ENCODE measurements around the gene STAG3.
"Not testable (repeated sequence)": the region's sequence is repeated elsewhere in the genome, so short reads cannot be mapped to it uniquely, and the experiment has no call there.

DNA sequence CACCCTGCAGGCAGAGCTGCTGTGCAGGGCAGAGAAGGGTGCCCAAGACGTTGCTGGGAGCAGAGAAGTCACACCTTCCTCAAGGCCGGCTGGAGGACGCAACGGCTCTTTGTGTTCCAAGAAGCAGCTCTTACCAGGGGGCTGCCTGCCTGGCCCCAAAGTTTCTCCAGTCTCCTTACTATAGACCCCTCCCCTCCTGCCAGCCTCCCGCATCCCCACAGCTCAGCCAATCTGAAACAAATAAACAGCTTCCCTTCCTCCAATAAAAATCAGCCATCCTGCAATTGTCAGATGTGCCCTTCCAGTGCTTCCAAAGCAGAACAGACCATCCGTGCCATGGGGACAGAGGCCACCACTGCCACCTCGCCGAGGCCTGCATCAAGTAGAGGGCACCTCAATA is 82.3 kb downstream of the STAG3 start:
- TF ChIP-seq, protein P1, sequence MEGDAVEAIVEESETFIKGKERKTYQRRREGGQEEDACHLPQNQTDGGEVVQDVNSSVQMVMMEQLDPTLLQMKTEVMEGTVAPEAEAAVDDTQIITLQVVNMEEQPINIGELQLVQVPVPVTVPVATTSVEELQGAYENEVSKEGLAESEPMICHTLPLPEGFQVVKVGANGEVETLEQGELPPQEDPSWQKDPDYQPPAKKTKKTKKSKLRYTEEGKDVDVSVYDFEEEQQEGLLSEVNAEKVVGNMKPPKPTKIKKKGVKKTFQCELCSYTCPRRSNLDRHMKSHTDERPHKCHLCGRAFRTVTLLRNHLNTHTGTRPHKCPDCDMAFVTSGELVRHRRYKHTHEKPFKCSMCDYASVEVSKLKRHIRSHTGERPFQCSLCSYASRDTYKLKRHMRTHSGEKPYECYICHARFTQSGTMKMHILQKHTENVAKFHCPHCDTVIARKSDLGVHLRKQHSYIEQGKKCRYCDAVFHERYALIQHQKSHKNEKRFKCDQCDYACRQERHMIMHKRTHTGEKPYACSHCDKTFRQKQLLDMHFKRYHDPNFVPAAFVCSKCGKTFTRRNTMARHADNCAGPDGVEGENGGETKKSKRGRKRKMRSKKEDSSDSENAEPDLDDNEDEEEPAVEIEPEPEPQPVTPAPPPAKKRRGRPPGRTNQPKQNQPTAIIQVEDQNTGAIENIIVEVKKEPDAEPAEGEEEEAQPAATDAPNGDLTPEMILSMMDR (IDR thresholded peaks at IDR 0.05), result not testable (repeated sequence)
- TF ChIP-seq EZH2 (IDR thresholded peaks at IDR 0.05; ENCODE audit: borderline replicate concordance, insufficient read depth, low read depth, low read length, poor library complexity, severe bottlenecking), result not testable (repeated sequence)
